Gastroesophageal sphincter (tissue), 4 donors: Measurements from ENCODE around the gene MCHR2. TPM values are rescaled to one million over a fixed set of nuclear protein-coding genes. Genes with fewer than 3 reads are reported as not detected.

Source experiments
- ATAC-seq: fragments of 150-250 bp; one replicate; pipeline ENCODE4 v1.9.1; 2016; ENCODE audit warnings: mild to moderate bottlenecking, moderate library complexity
- H3K27ac ChIP-seq, 4 donors: fragments of 200-600 bp; sonication (generic) in 3 of 4; 1 replicate in 3 of 4; 2 replicates in 1 of 4; pipeline ENCODE4 v1.5.1; 2016 to 2019
- H3K27me3 ChIP-seq: fragments of 200-600 bp; sonication (generic); one replicate; pipeline ENCODE4 v1.5.1; 2019
- H3K36me3 ChIP-seq, 2 donors: fragments of 200-600 bp; sonication (generic); one replicate each; pipeline ENCODE4 v1.5.1; 2019; ENCODE audit warnings: control low read depth in 1 of 2
- H3K4me1 ChIP-seq, 3 donors: fragments of 200-600 bp; sonication (generic); 1 replicate in 2 of 3; 2 replicates in 1 of 3; pipeline ENCODE4 v1.5.1; 2016 to 2019; ENCODE audit warnings: control low read depth in 2 of 3
- H3K4me3 ChIP-seq, 2 donors: fragments of 200-600 bp; sonication (generic); one replicate each; pipeline ENCODE4 v1.5.1; 2019; ENCODE audit warnings: mild to moderate bottlenecking in 1 of 2, moderate library complexity in 1 of 2
- H3K9me3 ChIP-seq, 3 donors: fragments of 200-600 bp; sonication (generic); one replicate each; pipeline ENCODE4 v1.5.1; 2017 to 2019; ENCODE audit warnings: control low read depth in 2 of 3
- EP300 ChIP-seq: sonication (generic); formaldehyde crosslinking; IDR thresholded peaks from one replicate; pipeline ENCODE4 v1.6.1; 2017; ENCODE audit warnings: antibody characterized with exemption, mild to moderate bottlenecking
- POLR2A ChIP-seq, 2 donors: fragments of 450-650 bp; IDR thresholded peaks; one replicate each; pipeline ENCODE4 v1.6.1; 2017; ENCODE audit warnings: antibody characterized with exemption in 2 of 2, mild to moderate bottlenecking in 2 of 2, moderate library complexity in 1 of 2
- POLR2AphosphoS5 ChIP-seq: sonication (generic); formaldehyde crosslinking; IDR thresholded peaks from one replicate; pipeline ENCODE4 v1.6.1; 2017; ENCODE audit warnings: antibody characterized with exemption
- WGBS, 2 donors: methylation state at CpG; one replicate each; pipeline ENCODE4 v1.1.5; 2018; ENCODE audit warnings: low coverage in 1 of 2; 5-methylcytosine and 5-hydroxymethylcytosine counted together
- total RNA-seq, 4 donors: library from RNA; depleted of rRNA; stranded (reverse); fragments of >200 nt; gene quantifications; one replicate each; pipeline ENCODE4 v1.1.0, GENCODE V29; 2016
- TF ChIP-seq, protein P1 (sequence below), 4 experiments: fragments of 200-600 bp in 2 of 4; fragments of 450-650 bp in 2 of 4; sonication (generic) in 1 of 4; IDR thresholded peaks; one replicate each; pipeline ENCODE4 v1.5.1; 2017 to 2019; ENCODE audit warnings: antibody characterized with exemption in 4 of 4, mild to moderate bottlenecking in 2 of 4, moderate library complexity in 2 of 4

MCHR2 gene
- total RNA-seq, 4 donors from 2014 or later: not detected

DNA sequence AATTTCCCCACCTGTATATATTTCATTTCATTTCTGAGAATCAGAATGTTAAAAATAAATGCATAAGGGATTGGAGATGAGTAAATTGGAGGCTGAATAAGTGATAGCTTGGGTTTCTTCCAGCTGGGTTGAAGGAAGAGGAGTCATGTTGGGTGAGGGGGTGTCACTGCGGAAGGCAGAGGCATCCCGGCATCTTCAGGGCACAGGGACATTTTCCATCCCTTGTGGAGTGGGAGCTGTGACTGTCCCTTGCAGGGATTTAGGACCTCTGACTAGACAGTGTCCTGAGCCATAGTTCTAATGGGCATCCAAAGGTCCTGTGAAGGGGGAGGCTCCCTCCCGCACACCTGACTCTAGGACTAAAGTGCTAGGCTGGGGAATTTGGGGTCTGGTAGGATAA is 2.1 kb downstream of the MCHR2 start:
- 80% methylated on average over 1 of the region's 3 CpGs; no CpG with 5 or more reads in 1 of the 2 donors for WGBS, 2 donors
- no peak for ATAC-seq
- peaks cover 0 to 11% (median 0%) of the 10 kb centered on the region in 3 donors for H3K4me1 ChIP-seq
- H3K36me3 ChIP-seq: no peaks in the 10 kb centered on the region
- H3K27me3 ChIP-seq: peaks cover 53% of the 10 kb centered on the region
- no peak overlapping the region for H3K4me3 ChIP-seq
- no peaks in the 10 kb centered on the region for H3K9me3 ChIP-seq
- H3K27ac ChIP-seq: no peak overlapping the region
- TF ChIP-seq POLR2A (IDR thresholded peaks at IDR 0.05) (no peak), EP300 (no peak), POLR2AphosphoS5 (no peak)
- TF ChIP-seq, protein P1, sequence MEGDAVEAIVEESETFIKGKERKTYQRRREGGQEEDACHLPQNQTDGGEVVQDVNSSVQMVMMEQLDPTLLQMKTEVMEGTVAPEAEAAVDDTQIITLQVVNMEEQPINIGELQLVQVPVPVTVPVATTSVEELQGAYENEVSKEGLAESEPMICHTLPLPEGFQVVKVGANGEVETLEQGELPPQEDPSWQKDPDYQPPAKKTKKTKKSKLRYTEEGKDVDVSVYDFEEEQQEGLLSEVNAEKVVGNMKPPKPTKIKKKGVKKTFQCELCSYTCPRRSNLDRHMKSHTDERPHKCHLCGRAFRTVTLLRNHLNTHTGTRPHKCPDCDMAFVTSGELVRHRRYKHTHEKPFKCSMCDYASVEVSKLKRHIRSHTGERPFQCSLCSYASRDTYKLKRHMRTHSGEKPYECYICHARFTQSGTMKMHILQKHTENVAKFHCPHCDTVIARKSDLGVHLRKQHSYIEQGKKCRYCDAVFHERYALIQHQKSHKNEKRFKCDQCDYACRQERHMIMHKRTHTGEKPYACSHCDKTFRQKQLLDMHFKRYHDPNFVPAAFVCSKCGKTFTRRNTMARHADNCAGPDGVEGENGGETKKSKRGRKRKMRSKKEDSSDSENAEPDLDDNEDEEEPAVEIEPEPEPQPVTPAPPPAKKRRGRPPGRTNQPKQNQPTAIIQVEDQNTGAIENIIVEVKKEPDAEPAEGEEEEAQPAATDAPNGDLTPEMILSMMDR (IDR thresholded peaks at IDR 0.05): no peak

DNA sequence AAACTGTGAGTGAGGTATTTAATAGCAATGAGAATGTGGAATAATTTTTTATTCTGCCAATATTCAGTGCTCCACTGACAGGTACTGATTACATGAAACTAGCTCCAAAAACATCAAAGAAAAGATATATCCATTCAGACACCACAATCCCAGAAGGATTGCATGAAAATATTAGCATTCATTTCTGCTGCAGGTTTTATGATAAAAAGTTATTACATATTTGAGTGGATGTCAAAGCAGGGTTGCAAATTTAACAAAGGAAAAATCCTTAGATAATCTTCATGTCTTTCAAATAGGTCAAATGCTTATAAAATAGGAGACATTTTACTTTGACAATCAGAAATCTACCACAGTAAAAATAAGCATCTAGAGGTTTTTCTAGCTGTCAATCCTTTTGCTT is 13.3 kb downstream of the MCHR2 start:
- H3K27ac ChIP-seq: no peak overlapping the region
- TF ChIP-seq, protein P1 (IDR thresholded peaks at IDR 0.05): no peak
- no peak for TF ChIP-seq POLR2A (IDR thresholded peaks at IDR 0.05)
- no peak for TF ChIP-seq POLR2AphosphoS5
- TF ChIP-seq EP300: no peak
- no peak overlapping the region for H3K4me3 ChIP-seq
- H3K27me3 ChIP-seq: no peaks in the 10 kb centered on the region
- H3K36me3 ChIP-seq: no peaks in the 10 kb centered on the region
- no peaks in the 10 kb centered on the region for H3K9me3 ChIP-seq
- no peaks in the 10 kb centered on the region for H3K4me1 ChIP-seq
- no peak for ATAC-seq

DNA sequence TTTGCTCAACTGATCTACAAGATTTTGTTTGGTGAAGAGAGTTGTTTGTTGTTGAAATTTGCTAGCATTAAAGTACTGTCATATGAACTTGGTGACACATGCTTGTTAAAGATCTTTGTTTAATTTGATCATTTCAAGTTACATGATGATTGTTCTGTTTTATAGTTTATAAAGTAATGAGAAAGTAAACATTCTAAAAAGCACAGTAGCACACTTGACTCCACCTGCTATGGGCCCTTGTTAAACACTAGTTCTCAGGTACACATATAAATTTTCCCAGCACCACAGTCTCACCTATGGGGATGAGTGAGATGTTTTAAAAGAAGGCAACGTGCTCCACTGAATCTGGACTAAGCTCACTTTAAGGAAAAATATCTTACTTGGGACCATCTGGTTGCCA is 14.1 kb downstream of the MCHR2 start:
- Histone ChIP-seq H3K27ac (no peak overlapping the region), H3K36me3 (no peaks in the 10 kb centered on the region), H3K4me3 (no peak overlapping the region), H3K4me1 (no peaks in the 10 kb centered on the region), H3K27me3 (no peaks in the 10 kb centered on the region), H3K9me3 (peaks cover 0 to 7% (median 0%) of the 10 kb centered on the region in 3 donors)
- WGBS, 2 donors: 53% methylated on average over 1 of the region's 1 CpG; no CpG with 5 or more reads in 1 of the 2 donors
- ATAC-seq: no peak
- TF ChIP-seq POLR2A (IDR thresholded peaks at IDR 0.05): no peak
- TF ChIP-seq POLR2AphosphoS5: no peak

DNA sequence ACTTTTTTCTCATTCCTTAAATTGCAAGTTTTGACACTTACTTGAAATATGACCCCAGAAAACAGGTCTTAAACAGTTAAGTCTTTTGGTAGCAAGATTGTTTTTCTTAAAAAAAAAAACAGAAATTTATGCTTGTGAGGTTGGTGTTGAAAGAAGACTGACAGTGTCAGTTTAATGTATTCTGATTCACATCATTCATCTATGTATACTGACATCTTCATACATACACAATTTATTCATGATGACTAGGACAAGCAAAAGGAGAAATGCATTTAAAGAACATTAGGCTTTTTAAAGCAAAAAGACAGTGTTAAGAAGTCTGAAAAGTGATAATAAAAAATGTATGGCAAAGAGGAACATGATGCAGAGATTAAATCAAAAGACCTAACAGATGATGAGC is 27.0 kb downstream of the MCHR2 start:
- no peak overlapping the region for H3K27ac ChIP-seq
- no peaks in the 10 kb centered on the region for H3K4me1 ChIP-seq
- no peaks in the 10 kb centered on the region for H3K9me3 ChIP-seq
- TF ChIP-seq, protein P1 (IDR thresholded peaks at IDR 0.05): no peak
- no peak for TF ChIP-seq EP300
- TF ChIP-seq POLR2A (IDR thresholded peaks at IDR 0.05): no peak
- TF ChIP-seq POLR2AphosphoS5: no peak
- H3K27me3 ChIP-seq: no peaks in the 10 kb centered on the region
- no peak overlapping the region for H3K4me3 ChIP-seq
- ATAC-seq: no peak
- no peaks in the 10 kb centered on the region for H3K36me3 ChIP-seq

DNA sequence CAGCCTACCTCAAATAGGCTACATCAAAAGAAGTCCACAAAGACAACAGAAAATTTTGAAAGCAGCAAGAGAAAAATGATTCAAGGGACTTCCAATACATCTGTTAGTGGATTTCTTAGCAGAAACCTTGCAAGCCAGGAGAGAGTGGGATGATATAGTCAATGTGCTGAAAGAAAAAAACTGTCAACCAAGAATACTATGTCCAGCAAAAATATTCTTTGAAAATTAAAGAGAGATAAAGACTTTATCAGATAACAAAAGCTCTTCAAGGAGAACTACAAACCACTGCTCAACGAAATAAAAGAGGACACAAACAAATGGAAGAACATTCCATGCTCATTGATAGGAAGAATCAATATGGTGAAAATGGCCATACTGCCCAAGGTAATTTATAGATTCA is 34.0 kb downstream of the MCHR2 start:
- no peak for ATAC-seq
- Histone ChIP-seq H3K27ac (no peak overlapping the region), H3K4me1 (no peaks in the 10 kb centered on the region), H3K9me3 (peaks cover 0 to 35% (median 2%) of the 10 kb centered on the region in 3 donors), H3K4me3 (no peak overlapping the region), H3K36me3 (no peaks in the 10 kb centered on the region), H3K27me3 (no peaks in the 10 kb centered on the region)
- WGBS, 2 donors: 60 to 91% methylated on average over 1 of the region's 1 CpG
- TF ChIP-seq, protein P1 (IDR thresholded peaks at IDR 0.05): no peak
- no peak for TF ChIP-seq POLR2A (IDR thresholded peaks at IDR 0.05)
- no peak for TF ChIP-seq EP300
- no peak for TF ChIP-seq POLR2AphosphoS5
